CD8-positive, alpha-beta memory T cell (primary cell): Measurements from ENCODE around the gene RBPJ. TPM values are rescaled to one million over a fixed set of nuclear protein-coding genes. Genes with fewer than 3 reads are reported as not detected.
"Not testable (repeated sequence)": the region's sequence is repeated elsewhere in the genome, so short reads cannot be mapped to it uniquely, and the experiment has no call there.

ENCODE experiments used
- CTCF ChIA-PET: fragments of 350-600 bp; sonication (Branson Sonifier 250); formaldehyde crosslinking; loops from one replicate; lab custom pipeline; 2021; ENCODE audit warnings: antibody characterized with exemption; lab: Charles Lee
- POLR2A ChIA-PET: fragments of 350-600 bp; sonication (Branson Sonifier 250); formaldehyde crosslinking; loops from one replicate; lab custom pipeline; 2021; ENCODE audit warnings: antibody characterized with exemption; lab: Charles Lee
- DNase-seq, 5 donors: peaks; one replicate each; pipeline versions ENCODE4 v3.0.0 to v3.0.0-alpha.2; 2020 to 2022; ENCODE audit warnings: mixed read lengths in 1 of 5
- H3K27ac ChIP-seq: one replicate; pipeline ENCODE4 v1.7.0; 2013; ENCODE audit warnings: low read depth, mild to moderate bottlenecking, low read length, moderate library complexity
- H3K27me3 ChIP-seq: 2 replicates; pipeline ENCODE4 v1.7.0; 2013; ENCODE audit warnings: low read length, mild to moderate bottlenecking; ENCODE audit not compliant: insufficient read depth, poor library complexity, severe bottlenecking
- H3K36me3 ChIP-seq: 2 replicates; pipeline ENCODE4 v1.7.0; 2013; ENCODE audit warnings: mild to moderate bottlenecking, low read length, moderate library complexity; ENCODE audit not compliant: insufficient read depth
- H3K4me1 ChIP-seq: 2 replicates; pipeline ENCODE4 v1.7.0; 2013; ENCODE audit warnings: mild to moderate bottlenecking, low read length, moderate library complexity; ENCODE audit not compliant: insufficient read depth
- H3K4me3 ChIP-seq: 2 replicates; pipeline ENCODE4 v1.7.0; 2013; ENCODE audit warnings: mild to moderate bottlenecking, low read length
- H3K9me3 ChIP-seq: 2 replicates; pipeline ENCODE4 v1.7.0; 2013; ENCODE audit warnings: mild to moderate bottlenecking, low read length
- H3K27ac Mint-ChIP-seq, 8 donors: one replicate each; pipeline ENCODE4 v1.8.0; 2020 to 2021; ENCODE audit warnings: mixed read lengths in 8 of 8, mild to moderate bottlenecking in 6 of 8, inconsistent platforms in 3 of 8, moderate library complexity in 3 of 8
- H3K27me3 Mint-ChIP-seq, 2 donors: one replicate each; pipeline ENCODE4 v1.8.0; 2020 to 2021; ENCODE audit warnings: mixed read lengths in 2 of 2, mild to moderate bottlenecking in 1 of 2, moderate library complexity in 1 of 2
- H3K36me3 Mint-ChIP-seq, 3 donors: one replicate each; pipeline ENCODE4 v1.8.0; 2020 to 2021; ENCODE audit warnings: mixed read lengths in 3 of 3, inconsistent platforms in 1 of 3, mild to moderate bottlenecking in 1 of 3
- H3K4me1 Mint-ChIP-seq, 3 donors: one replicate each; pipeline ENCODE4 v1.8.0; 2020 to 2021; ENCODE audit warnings: mixed read lengths in 3 of 3, inconsistent platforms in 1 of 3, mild to moderate bottlenecking in 1 of 3
- H3K4me3 Mint-ChIP-seq, 7 donors: one replicate each; pipeline ENCODE4 v1.8.0; 2020 to 2021; ENCODE audit warnings: mixed read lengths in 7 of 7, mild to moderate bottlenecking in 6 of 7, moderate library complexity in 4 of 7, inconsistent platforms in 2 of 7
- H3K9me3 Mint-ChIP-seq, 5 donors: one replicate each; pipeline ENCODE4 v1.8.0; 2020 to 2022; ENCODE audit warnings: mixed read lengths in 5 of 5, mild to moderate bottlenecking in 3 of 5, moderate library complexity in 2 of 5, inconsistent platforms in 1 of 5
- polyA plus RNA-seq: library from polyadenylated mRNA; unstranded; fragments of 300-500 nt; fragmentation: Illumina TruSeq; gene quantifications from one replicate; pipeline ENCODE4 v1.2.3, GENCODE V29; 2021
- total RNA-seq, 2 experiments: library from RNA; stranded (reverse); gene quantifications; one replicate each; pipeline ENCODE4 v1.2.3, GENCODE V29; 2021

The RBPJ gene
- total and polyA plus RNA-seq, 3 experiments from 2014 or later: 94.0 to 201 (median 199) TPM

- peaks cover 16 to 18% (median 16%) of the 10 kb centered on the region in 3 donors for H3K4me1 Mint-ChIP-seq
- no peak overlapping the region for H3K27ac ChIP-seq
- H3K9me3 Mint-ChIP-seq: no peaks in the 10 kb centered on the region
- no peaks in the 10 kb centered on the region for H3K27me3 Mint-ChIP-seq
- H3K4me1 ChIP-seq: no peaks in the 10 kb centered on the region
- ChIA-PET CTCF (no interaction called here), POLR2A (no interaction called here)
- no peaks in the 10 kb centered on the region for H3K36me3 Mint-ChIP-seq
- H3K27me3 ChIP-seq: no peaks in the 10 kb centered on the region
- H3K36me3 ChIP-seq: no peaks in the 10 kb centered on the region
- no peak for DNase-seq
- no peak overlapping the region for H3K4me3 ChIP-seq
- no peak overlapping the region for H3K4me3 Mint-ChIP-seq
- no peaks in the 10 kb centered on the region for H3K9me3 ChIP-seq
- H3K27ac Mint-ChIP-seq: no peak overlapping the region
Measured at GRCh38 chr4:26307037-26307800, 13.6 kb upstream of the RBPJ start.

- no peaks in the 10 kb centered on the region for H3K36me3 ChIP-seq
- no peak overlapping the region for H3K4me3 ChIP-seq
- H3K4me3 Mint-ChIP-seq: no peak overlapping the region
- H3K4me1 ChIP-seq: no peaks in the 10 kb centered on the region
- H3K4me1 Mint-ChIP-seq: peaks cover 22 to 25% (median 24%) of the 10 kb centered on the region in 3 donors
- no peaks in the 10 kb centered on the region for H3K27me3 Mint-ChIP-seq
- peak in 1 of 5 donors; percentile 56 for DNase-seq
- peak overlapping the region in 2 of 8 donors; percentile 72 to 86 for H3K27ac Mint-ChIP-seq
- ChIA-PET CTCF (no interaction called here), POLR2A (no interaction called here)
- no peaks in the 10 kb centered on the region for H3K36me3 Mint-ChIP-seq
- H3K27me3 ChIP-seq: no peaks in the 10 kb centered on the region
- no peak overlapping the region for H3K27ac ChIP-seq
- no peaks in the 10 kb centered on the region for H3K9me3 Mint-ChIP-seq
- no peaks in the 10 kb centered on the region for H3K9me3 ChIP-seq
Measured at GRCh38 chr4:26308568-26308967, 12.2 kb upstream of the RBPJ start.

DNA sequence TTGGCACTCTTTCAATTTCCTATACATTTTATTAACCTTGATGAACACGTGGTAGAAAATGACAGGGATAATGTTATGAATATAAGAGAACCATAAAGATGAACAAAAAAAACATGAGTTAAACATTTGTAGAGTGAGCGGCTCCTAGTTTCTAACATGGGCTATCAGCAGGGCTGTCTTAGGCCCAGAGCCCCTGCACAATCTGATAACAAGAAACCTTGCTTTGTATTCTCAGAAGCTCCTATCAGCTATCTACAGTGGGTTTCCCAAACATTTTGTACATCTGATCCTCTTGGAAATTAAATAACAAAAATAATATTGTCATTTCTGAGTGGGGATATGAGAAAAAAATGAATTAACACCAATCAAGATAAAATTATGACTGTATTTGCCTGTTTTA, 10.6 kb upstream of the RBPJ start:
- ChIA-PET POLR2A (interaction anchor here (0.6 kb wide), 1 partner anchor 9 kb away, joined by 5 read pairs; no protein-coding TSS in a partner anchor), CTCF (interaction anchor here (0.9 to 1.3 kb wide), 3 partner anchors 9 to 228 kb away, joined by 3 to 5 read pairs (median 4); no protein-coding TSS in a partner anchor)
- no peak overlapping the region for H3K4me3 ChIP-seq
- Mint-ChIP-seq H3K9me3 (peaks cover 2 to 3% (median 3%) of the 10 kb centered on the region in 5 donors), H3K36me3 (peaks cover 0 to 2% (median under 1%) of the 10 kb centered on the region in 3 donors), H3K4me3 (no peak overlapping the region), H3K27ac (no peak overlapping the region), H3K27me3 (no peaks in the 10 kb centered on the region), H3K4me1 (peaks cover 22 to 25% (median 24%) of the 10 kb centered on the region in 3 donors)
- no peaks in the 10 kb centered on the region for H3K9me3 ChIP-seq
- H3K4me1 ChIP-seq: no peaks in the 10 kb centered on the region
- H3K27me3 ChIP-seq: no peaks in the 10 kb centered on the region
- DNase-seq: no peak
- no peak overlapping the region for H3K27ac ChIP-seq
- H3K36me3 ChIP-seq: no peaks in the 10 kb centered on the region

- ChIA-PET POLR2A (interaction anchor here (1.1 kb wide), 1 partner anchor 9 kb away, joined by 3 read pairs; the partner anchor contains the start of gene RBPJ), CTCF (interaction anchor here (1.5 kb wide), 1 partner anchor 13 kb away, joined by 4 read pairs; no protein-coding TSS in a partner anchor)
- no peak overlapping the region for H3K4me3 ChIP-seq
- no peak overlapping the region for H3K27ac ChIP-seq
- H3K9me3 ChIP-seq: no peaks in the 10 kb centered on the region
- H3K27me3 Mint-ChIP-seq: no peaks in the 10 kb centered on the region
- peaks cover 0 to 5% (median 2%) of the 10 kb centered on the region in 3 donors for H3K36me3 Mint-ChIP-seq
- H3K36me3 ChIP-seq: no peaks in the 10 kb centered on the region
- peak overlapping the region in 5 of 8 donors; percentile 47 to 84 (median 54) for H3K27ac Mint-ChIP-seq
- DNase-seq: no peak
- H3K4me1 ChIP-seq: no peaks in the 10 kb centered on the region
- H3K4me1 Mint-ChIP-seq: peaks cover 22 to 25% (median 24%) of the 10 kb centered on the region in 3 donors
- H3K9me3 Mint-ChIP-seq: peaks cover 5 to 9% (median 9%) of the 10 kb centered on the region in 5 donors
- H3K4me3 Mint-ChIP-seq: peak overlapping the region in 2 of 7 donors; percentile 15 to 59
- no peaks in the 10 kb centered on the region for H3K27me3 ChIP-seq
Measured at GRCh38 chr4:26311633-26312032, 9.2 kb upstream of the RBPJ start.

- H3K4me1 ChIP-seq, H3K27me3 ChIP-seq, H3K27ac ChIP-seq, POLR2A ChIA-PET, H3K36me3 Mint-ChIP-seq, H3K27me3 Mint-ChIP-seq, H3K4me3 Mint-ChIP-seq, DNase-seq, H3K9me3 ChIP-seq, H3K4me3 ChIP-seq, H3K36me3 ChIP-seq: not testable (repeated sequence)
- peak overlapping the region in 2 of 8 donors; percentile 9 to 85 for H3K27ac Mint-ChIP-seq
- peaks cover 19 to 27% (median 22%) of the 10 kb centered on the region in 3 donors for H3K4me1 Mint-ChIP-seq
- CTCF ChIA-PET: interaction anchor here (1.5 kb wide), 1 partner anchor 233 kb away, joined by 3 read pairs; no protein-coding TSS in a partner anchor
- peaks cover 5 to 13% (median 9%) of the 10 kb centered on the region in 5 donors for H3K9me3 Mint-ChIP-seq
Measured at GRCh38 chr4:26315316-26315932, 5.4 kb upstream of the RBPJ start.

GRCh38 chr4:26317766-26318165, 3.0 kb upstream of the RBPJ start:
- H3K9me3 Mint-ChIP-seq: peaks cover 5 to 13% (median 9%) of the 10 kb centered on the region in 5 donors
- H3K4me3 Mint-ChIP-seq: peak overlapping the region in 6 of 7 donors; percentile 82 to 98 (median 96)
- POLR2A ChIA-PET: no interaction called here
- H3K27me3 Mint-ChIP-seq: peaks cover 0 to 4% of the 10 kb centered on the region in 2 donors
- no peak for DNase-seq
- Histone ChIP-seq H3K4me1 (peaks cover 10% of the 10 kb centered on the region), H3K27me3 (no peaks in the 10 kb centered on the region), H3K4me3 (no peak overlapping the region), H3K27ac (no peak overlapping the region), H3K36me3 (no peaks in the 10 kb centered on the region), H3K9me3 (no peaks in the 10 kb centered on the region)
- CTCF ChIA-PET: interaction anchor here (0.7 to 1.6 kb wide), 2 partner anchors 10 to 120 kb away, joined by 3 read pairs; no protein-coding TSS in a partner anchor
- peaks cover 21 to 28% (median 21%) of the 10 kb centered on the region in 3 donors for H3K4me1 Mint-ChIP-seq
- peak overlapping the region in 5 of 8 donors; percentile 49 to 99 (median 98) for H3K27ac Mint-ChIP-seq
- peaks cover 2 to 17% (median 5%) of the 10 kb centered on the region in 3 donors for H3K36me3 Mint-ChIP-seq

- Histone ChIP-seq H3K27ac (peak overlapping the region; percentile 89), H3K36me3 (no peaks in the 10 kb centered on the region), H3K27me3 (no peaks in the 10 kb centered on the region), H3K4me1 (peaks cover 17% of the 10 kb centered on the region), H3K4me3 (peak overlapping the region; percentile 98), H3K9me3 (no peaks in the 10 kb centered on the region)
- Mint-ChIP-seq H3K36me3 (peaks cover 2 to 17% (median 5%) of the 10 kb centered on the region in 3 donors), H3K4me1 (peaks cover 34 to 40% (median 34%) of the 10 kb centered on the region in 3 donors), H3K9me3 (peaks cover 5 to 13% (median 9%) of the 10 kb centered on the region in 5 donors), H3K27ac (peak overlapping the region; percentile 98 to 100 (median 99)), H3K4me3 (peak overlapping the region; percentile 92 to 100 (median 98)), H3K27me3 (peaks cover 0 to 4% of the 10 kb centered on the region in 2 donors)
- ChIA-PET CTCF (interaction anchor here (0.6 to 2.4 kb wide), 12 partner anchors 8 to 464 kb away, joined by 3 to 15 read pairs (median 4); no protein-coding TSS in a partner anchor), POLR2A (interaction anchor here (0.6 to 2.3 kb wide), 10 partner anchors 10 to 1524 kb away, joined by 3 to 10 read pairs (median 4); partner anchors contain the start of gene TBC1D19)
- peak; percentile 90 to 98 (median 95) for DNase-seq
Measured at GRCh38 chr4:26319467-26319948, 1.3 kb upstream of the RBPJ start.
